Measurements from ENCODE around the gene B3GNT2.

- no peak for TF ChIP-seq CTCF (IDR thresholded peaks at IDR 0.05 in 8 of 11, conservative IDR thresholded peaks at IDR 0.05 in 3 of 11)
- no peak for TF ChIP-seq POLR2AphosphoS5 (IDR thresholded peaks at IDR 0.05)
- TF ChIP-seq POLR2A (IDR thresholded peaks at IDR 0.05), result no peak
These were observed 9.6 kb upstream of the B3GNT2 start for GRCh38 chr2:62186156-62186905.

Measured in spleen (tissue), 7 donors.